Mesenchymal stem cell (in vitro differentiated cells and primary cell): Measurements from ENCODE around the gene NDUFA9.

Source experiments
- DNase-seq: peaks from one replicate; pipeline ENCODE4 v3.0.0-alpha.2; 2013
- H2AFZ ChIP-seq: one replicate; pipeline ENCODE4 v1.6.1; 2013; ENCODE audit warnings: low read depth, mild to moderate bottlenecking, control low read depth, inconsistent platforms, low read length, moderate library complexity
- H2AK5ac ChIP-seq: 2 replicates; pipeline ENCODE4 v1.6.1; 2013; ENCODE audit warnings: low read length, moderate library complexity, mild to moderate bottlenecking, inconsistent platforms; ENCODE audit not compliant: severe bottlenecking
- H2BK120ac ChIP-seq: one replicate; pipeline ENCODE4 v1.6.1; 2013; ENCODE audit warnings: low read depth, mild to moderate bottlenecking, inconsistent platforms, low read length, moderate library complexity
- H2BK12ac ChIP-seq, 2 experiments: one replicate each; pipeline ENCODE4 v1.6.1; 2013; ENCODE audit warnings: inconsistent platforms in 2 of 2, low read length in 2 of 2, mild to moderate bottlenecking in 2 of 2, moderate library complexity in 2 of 2, control low read depth in 1 of 2
- H2BK15ac ChIP-seq: one replicate; pipeline ENCODE4 v1.6.1; 2013; ENCODE audit warnings: mild to moderate bottlenecking, low read depth, inconsistent platforms; ENCODE audit not compliant: poor library complexity, severe bottlenecking
- H2BK5ac ChIP-seq: 2 replicates; pipeline ENCODE4 v1.6.1; 2013; ENCODE audit warnings: low read depth, mild to moderate bottlenecking, low read length, control low read depth, inconsistent platforms; ENCODE audit not compliant: poor library complexity, severe bottlenecking
- H3K14ac ChIP-seq, 2 experiments: one replicate each; pipeline ENCODE4 v1.6.1; 2013; ENCODE audit warnings: inconsistent platforms in 2 of 2, low read length in 2 of 2, control low read depth in 1 of 2, mild to moderate bottlenecking in 1 of 2, moderate library complexity in 1 of 2
- H3K18ac ChIP-seq, 2 experiments: one replicate each; pipeline ENCODE4 v1.6.1; 2013; ENCODE audit warnings: inconsistent platforms in 2 of 2, low read length in 2 of 2, control low read depth in 1 of 2, low read depth in 1 of 2, mild to moderate bottlenecking in 1 of 2
- H3K23ac ChIP-seq, 2 experiments: one replicate each; pipeline ENCODE4 v1.6.1; 2013; ENCODE audit warnings: inconsistent platforms in 2 of 2, low read length in 2 of 2, mild to moderate bottlenecking in 2 of 2, moderate library complexity in 2 of 2, control low read depth in 1 of 2
- H3K27ac ChIP-seq: 2 replicates; pipeline ENCODE4 v1.5.1; 2013; ENCODE audit warnings: mild to moderate bottlenecking, moderate library complexity, low read length, control low read depth, inconsistent platforms; ENCODE audit not compliant: poor library complexity, severe bottlenecking
- H3K27me3 ChIP-seq, 2 experiments: 2 replicates each; pipeline versions ENCODE4 v1.6.1 to v1.7.0; 2013; ENCODE audit warnings: low read length in 2 of 2, mild to moderate bottlenecking in 2 of 2, moderate library complexity in 2 of 2, control low read depth in 1 of 2, inconsistent platforms in 1 of 2; ENCODE audit not compliant: control insufficient read depth in 1 of 2, insufficient read depth in 1 of 2
- H3K36me3 ChIP-seq, 2 experiments: 2 replicates each; pipeline versions ENCODE4 v1.6.1 to v1.7.0; 2013; ENCODE audit warnings: low read length in 2 of 2, control low read depth in 1 of 2, inconsistent platforms in 1 of 2, low read depth in 1 of 2, mild to moderate bottlenecking in 1 of 2; ENCODE audit not compliant: insufficient read depth in 2 of 2, control insufficient read depth in 1 of 2
- H3K4ac ChIP-seq, 2 experiments: one replicate each; pipeline ENCODE4 v1.6.1; 2013; ENCODE audit warnings: inconsistent platforms in 2 of 2, low read length in 2 of 2, mild to moderate bottlenecking in 2 of 2, moderate library complexity in 2 of 2, control low read depth in 1 of 2, low read depth in 1 of 2
- H3K4me1 ChIP-seq: 2 replicates; pipeline ENCODE4 v1.6.1; 2013; ENCODE audit warnings: low read depth, low read length, control low read depth; ENCODE audit not compliant: control insufficient read depth, insufficient read depth
- H3K4me2 ChIP-seq: 2 replicates; pipeline ENCODE4 v1.6.1; 2013; ENCODE audit warnings: low read length, mild to moderate bottlenecking, inconsistent platforms; ENCODE audit not compliant: poor library complexity, severe bottlenecking
- H3K4me3 ChIP-seq, 2 experiments: 2 replicates each; pipeline versions ENCODE4 v1.5.1 to v1.7.0; 2013; ENCODE audit warnings: low read length in 2 of 2, mild to moderate bottlenecking in 2 of 2, control low read depth in 1 of 2, low read depth in 1 of 2; ENCODE audit not compliant: insufficient read depth in 1 of 2
- H3K79me1 ChIP-seq: replicated peaks from 2 replicates; pipeline ENCODE4 v1.6.1; 2013; ENCODE audit warnings: mild to moderate bottlenecking, control low read depth, low read length, inconsistent platforms; ENCODE audit not compliant: poor library complexity, severe bottlenecking
- H3K9ac ChIP-seq: 2 replicates; pipeline ENCODE4 v1.7.0; 2013; ENCODE audit warnings: mild to moderate bottlenecking, low read length, moderate library complexity
- H3K9me3 ChIP-seq: 2 replicates; pipeline ENCODE4 v1.7.0; 2013; ENCODE audit warnings: mild to moderate bottlenecking, low read length; ENCODE audit not compliant: control insufficient read depth
- H4K8ac ChIP-seq: one replicate; pipeline ENCODE4 v1.6.1; 2013; ENCODE audit warnings: inconsistent platforms, mild to moderate bottlenecking, low read length, moderate library complexity
- H4K91ac ChIP-seq: one replicate; pipeline ENCODE4 v1.6.1; 2013; ENCODE audit warnings: mild to moderate bottlenecking, low read length, inconsistent platforms
- WGBS: methylation state at CpG from one replicate; pipeline ENCODE4 v1.1.7; 2013; ENCODE audit warnings: mixed read lengths; 5-methylcytosine and 5-hydroxymethylcytosine counted together

Gene NDUFA9

DNA sequence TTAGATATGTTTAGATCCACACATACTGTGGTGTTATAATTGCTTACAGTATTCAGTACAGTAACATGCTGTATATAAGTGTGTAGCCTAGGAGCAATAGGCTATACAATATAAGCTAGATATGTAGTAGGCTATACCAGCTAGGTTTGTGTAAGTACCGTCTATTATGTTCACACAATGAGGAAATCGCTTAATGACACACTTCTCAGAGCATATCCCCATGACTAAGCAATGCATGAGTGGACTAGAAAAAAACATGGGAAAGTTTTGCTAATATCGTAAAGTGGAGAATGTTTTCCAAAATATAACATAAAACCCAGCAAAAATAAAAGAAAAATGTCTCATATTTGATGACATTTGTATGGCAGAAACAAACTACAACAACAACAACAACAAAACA is 27.4 kb upstream of the NDUFA9 start:
- H2BK15ac ChIP-seq = no peak overlapping the region
- no peak overlapping the region for H2BK5ac ChIP-seq
- H3K27me3 ChIP-seq = peaks cover 3 to 8% of the 10 kb centered on the region in 2 experiments
- no peak overlapping the region for H3K14ac ChIP-seq
- no peak overlapping the region for H2AFZ ChIP-seq
- no peak overlapping the region for H2AK5ac ChIP-seq
- WGBS = no CpG with 5 or more reads among the region's 3 CpGs
- no peak overlapping the region for H3K27ac ChIP-seq
- H3K36me3 ChIP-seq = no peaks in the 10 kb centered on the region
- H3K9ac ChIP-seq = no peak overlapping the region
- no peak for DNase-seq
- no peak overlapping the region for H3K4me3 ChIP-seq
- no peak overlapping the region for H2BK12ac ChIP-seq
- H3K79me1 ChIP-seq = no peaks in the 10 kb centered on the region
- no peak overlapping the region for H3K4me2 ChIP-seq
- no peak overlapping the region for H3K4ac ChIP-seq
- H4K91ac ChIP-seq = no peak overlapping the region
- H3K18ac ChIP-seq = no peak overlapping the region
- no peak overlapping the region for H3K23ac ChIP-seq
- no peaks in the 10 kb centered on the region for H3K4me1 ChIP-seq
- no peak overlapping the region for H4K8ac ChIP-seq
- H2BK120ac ChIP-seq = no peak overlapping the region
- H3K9me3 ChIP-seq = no peaks in the 10 kb centered on the region

DNA sequence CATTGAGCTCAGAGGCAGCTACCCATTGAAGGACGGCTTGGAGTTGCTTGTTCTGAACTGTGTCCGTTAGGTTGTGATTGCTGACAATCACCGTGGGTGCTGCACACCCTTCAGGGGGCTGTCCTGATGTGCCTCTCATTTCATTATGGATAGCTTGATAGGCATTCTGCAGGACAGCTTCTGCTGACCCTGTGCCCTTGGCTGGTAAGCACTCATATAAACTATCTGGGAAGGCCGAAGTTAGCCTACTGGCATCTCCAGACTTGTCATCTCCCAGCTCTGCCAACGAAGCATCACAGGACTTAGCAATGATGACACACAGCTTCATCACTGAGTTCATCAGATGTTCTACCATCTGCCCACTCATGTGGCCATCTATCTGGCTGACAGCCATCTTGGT is 22.4 kb upstream of the NDUFA9 start:
- no peaks in the 10 kb centered on the region for H3K79me1 ChIP-seq
- H3K36me3 ChIP-seq = no peaks in the 10 kb centered on the region
- H3K4ac ChIP-seq = no peak overlapping the region
- H4K91ac ChIP-seq = no peak overlapping the region
- H3K9me3 ChIP-seq = no peaks in the 10 kb centered on the region
- H3K18ac ChIP-seq = no peak overlapping the region
- no peak overlapping the region for H3K4me3 ChIP-seq
- H2BK120ac ChIP-seq = no peak overlapping the region
- no peak overlapping the region for H2BK5ac ChIP-seq
- WGBS = 86% methylated on average over 5 of the region's 5 CpGs
- peaks cover 3 to 8% of the 10 kb centered on the region in 2 experiments for H3K27me3 ChIP-seq
- H3K27ac ChIP-seq = no peak overlapping the region
- no peak overlapping the region for H4K8ac ChIP-seq
- no peak overlapping the region for H2AK5ac ChIP-seq
- H3K4me2 ChIP-seq = no peak overlapping the region
- no peaks in the 10 kb centered on the region for H3K4me1 ChIP-seq
- H2BK15ac ChIP-seq = no peak overlapping the region
- no peak overlapping the region for H2BK12ac ChIP-seq
- H3K23ac ChIP-seq = no peak overlapping the region
- no peak overlapping the region for H2AFZ ChIP-seq
- DNase-seq = no peak
- no peak overlapping the region for H3K9ac ChIP-seq
- no peak overlapping the region for H3K14ac ChIP-seq

DNA sequence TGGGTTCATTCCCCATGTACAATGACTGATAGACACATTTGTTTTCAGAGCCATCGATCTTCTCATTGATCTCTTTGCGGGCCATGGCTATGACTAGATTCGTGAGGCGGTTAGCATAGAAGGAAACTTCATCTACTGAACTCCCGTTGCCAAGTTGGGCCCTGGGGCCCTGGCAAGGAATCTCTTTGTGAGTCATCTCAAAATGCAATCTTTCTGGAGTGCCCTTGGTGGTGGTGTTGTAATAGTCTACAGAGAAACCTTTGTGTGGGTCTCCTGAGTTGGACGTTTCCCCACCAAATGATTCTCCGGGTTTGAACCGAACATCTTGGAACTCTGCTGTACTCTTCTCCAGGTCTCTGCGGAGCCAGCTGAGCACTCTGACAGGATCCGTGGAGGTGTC is 20.5 kb upstream of the NDUFA9 start:
- Histone ChIP-seq H2AK5ac (no peak overlapping the region), H3K14ac (no peak overlapping the region), H2BK15ac (no peak overlapping the region), H3K4me2 (no peak overlapping the region), H4K91ac (no peak overlapping the region), H3K27ac (no peak overlapping the region), H4K8ac (no peak overlapping the region), H3K79me1 (no peaks in the 10 kb centered on the region), H3K4me1 (no peaks in the 10 kb centered on the region), H3K18ac (no peak overlapping the region), H3K23ac (no peak overlapping the region), H2BK12ac (no peak overlapping the region), H3K9ac (no peak overlapping the region), H2BK5ac (no peak overlapping the region), H3K36me3 (no peaks in the 10 kb centered on the region), H3K4ac (no peak overlapping the region), H2AFZ (no peak overlapping the region), H3K27me3 (peaks cover 3 to 8% of the 10 kb centered on the region in 2 experiments), H2BK120ac (no peak overlapping the region), H3K4me3 (no peak overlapping the region), H3K9me3 (no peaks in the 10 kb centered on the region)
- WGBS = 93% methylated on average over 8 of the region's 10 CpGs
- DNase-seq = no peak

DNA sequence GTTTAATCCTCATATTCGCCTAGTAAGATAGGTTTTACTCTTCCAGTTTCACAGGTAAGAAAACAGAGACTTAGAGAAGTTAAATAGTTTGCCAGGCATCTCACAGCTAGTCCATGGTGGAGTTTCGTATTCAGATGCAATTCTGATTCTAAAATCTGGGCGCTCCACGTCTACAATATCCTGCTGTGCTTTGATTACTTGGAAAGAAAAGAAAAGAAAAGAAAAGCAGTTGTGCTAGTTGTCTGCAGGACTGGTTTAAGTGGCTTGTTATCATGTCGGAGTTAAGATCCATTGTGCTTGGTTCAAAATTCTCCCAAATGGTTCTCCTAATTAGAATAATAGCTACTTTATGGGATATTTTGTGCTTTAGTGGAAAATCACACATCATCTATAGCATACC is 18.7 kb upstream of the NDUFA9 start:
- 48% methylated on average over 5 of the region's 5 CpGs for WGBS
- Histone ChIP-seq H2BK15ac (no peak overlapping the region), H3K18ac (no peak overlapping the region), H3K27ac (no peak overlapping the region), H3K23ac (no peak overlapping the region), H4K91ac (no peak overlapping the region), H3K4ac (no peak overlapping the region), H2BK5ac (no peak overlapping the region), H3K4me1 (no peaks in the 10 kb centered on the region), H3K14ac (no peak overlapping the region), H3K4me2 (no peak overlapping the region), H4K8ac (no peak overlapping the region), H2AFZ (no peak overlapping the region), H3K79me1 (no peaks in the 10 kb centered on the region), H3K9ac (no peak overlapping the region), H2BK120ac (no peak overlapping the region), H3K4me3 (no peak overlapping the region), H3K27me3 (peaks cover 0 to 5% of the 10 kb centered on the region in 2 experiments), H2AK5ac (no peak overlapping the region), H3K9me3 (no peaks in the 10 kb centered on the region), H2BK12ac (no peak overlapping the region), H3K36me3 (no peaks in the 10 kb centered on the region)
- no peak for DNase-seq
